ENCODE measurements around the gene CEP95.

- TF ChIP-seq CTCF (conservative IDR thresholded peaks at IDR 0.05; ENCODE audit: low read length): no peak
- no peak for TF ChIP-seq EZH2phosphoT487 (IDR thresholded peaks at IDR 0.05; ENCODE audit: borderline replicate concordance)
Measured at GRCh38 chr17:64488301-64488700, 18.5 kb upstream of the CEP95 start.

Measured in Loucy (cell line).